Esophagus squamous epithelium (tissue), 5 donors: ENCODE measurements around the gene CTR9. TPM values are rescaled to one million over a fixed set of nuclear protein-coding genes. Genes with fewer than 3 reads are reported as not detected.

Experiments
- DNase-seq: peaks from one replicate; lab custom pipeline; 2025; lab: John Stamatoyannopoulos, UW
- H3K27ac ChIP-seq, 4 donors: fragments of 200-600 bp; sonication (generic); one replicate each; pipeline ENCODE4 v1.5.1; 2016 to 2019; ENCODE audit warnings: mild to moderate bottlenecking in 1 of 4
- H3K27me3 ChIP-seq, 4 donors: fragments of 200-600 bp; sonication (generic); 1 replicate in 3 of 4; 2 replicates in 1 of 4; pipeline versions ENCODE4 v1.5.1 to v1.6.0; 2017 to 2021; ENCODE audit warnings: antibody characterized with exemption in 1 of 4
- H3K36me3 ChIP-seq, 3 donors: fragments of 200-600 bp; sonication (generic); one replicate each; pipeline ENCODE4 v1.5.1; 2016 to 2019
- H3K4me1 ChIP-seq, 3 donors: fragments of 200-600 bp; sonication (generic); one replicate each; pipeline ENCODE4 v1.5.1; 2017 to 2019
- H3K4me3 ChIP-seq, 4 donors: fragments of 200-600 bp; sonication (generic); 1 replicate in 3 of 4; 2 replicates in 1 of 4; pipeline ENCODE4 v1.5.1; 2016 to 2019; ENCODE audit warnings: mild to moderate bottlenecking in 2 of 4, moderate library complexity in 1 of 4
- H3K9me3 ChIP-seq, 3 donors: fragments of 200-600 bp; sonication (generic); one replicate each; pipeline ENCODE4 v1.5.1; 2016 to 2019
- POLR2A ChIP-seq, 4 donors: fragments of 450-650 bp; IDR thresholded peaks; one replicate each; pipeline ENCODE4 v1.6.1; 2017; ENCODE audit warnings: antibody characterized with exemption in 4 of 4, mild to moderate bottlenecking in 4 of 4, moderate library complexity in 3 of 4
- WGBS, 2 donors: methylation state at CpG; one replicate each; pipeline ENCODE4 v1.1.5; 2018; 5-methylcytosine and 5-hydroxymethylcytosine counted together
- intact Hi-C: fragments of 100-400 bp; cut with DNase I; formaldehyde crosslinking; loops from one replicate; pipeline ENCODE4 v1.15.0; 2022
- total RNA-seq, 4 donors: library from RNA; depleted of rRNA; stranded (reverse); fragments of >200 nt; gene quantifications; one replicate each; pipeline ENCODE4 v1.1.0, GENCODE V29; 2016
- TF ChIP-seq, protein P1 (sequence below), 6 experiments: fragments of 450-650 bp in 4 of 6; fragments of 200-600 bp in 2 of 6; sonication (generic) in 2 of 6; IDR thresholded peaks; one replicate each; pipeline ENCODE4 v1.5.1; 2016 to 2019; ENCODE audit warnings: antibody characterized with exemption in 6 of 6, mild to moderate bottlenecking in 4 of 6, moderate library complexity in 4 of 6
- donor health status: DM: yes; HTN: yes; CAD: no.

Gene CTR9
- total RNA-seq, 4 donors from 2014 or later = 21.4 to 34.4 (median 27.0) TPM

DNA sequence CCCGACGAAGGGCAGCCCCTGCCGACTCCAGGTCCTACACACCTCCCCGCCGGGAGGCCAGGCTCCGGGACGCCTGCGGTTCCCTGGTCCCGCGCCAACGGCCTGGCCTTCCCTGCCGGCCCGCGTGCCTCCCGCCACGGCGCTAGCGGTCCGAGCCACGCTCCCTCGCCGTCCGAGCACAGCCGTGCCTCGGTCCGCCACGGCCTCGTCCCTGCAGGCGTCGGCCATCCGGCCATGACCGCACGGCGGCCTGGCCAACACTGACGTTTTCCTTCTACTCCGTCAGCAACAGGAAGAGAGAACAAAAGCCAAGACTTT is 57.1 kb downstream of the CTR9 start:
- intact Hi-C loops = loop anchor here (5.0 kb wide), 1 partner anchor 119 kb away; no protein-coding TSS in a partner anchor
- Histone ChIP-seq H3K36me3 (peaks cover 23 to 42% (median 31%) of the 10 kb centered on the region in 3 donors), H3K4me1 (peaks cover 12 to 50% (median 30%) of the 10 kb centered on the region in 3 donors), H3K27ac (peak overlapping the region; percentile 97 to 99 (median 99)), H3K4me3 (peak overlapping the region; percentile 86 to 95 (median 94)), H3K27me3 (no peaks in the 10 kb centered on the region), H3K9me3 (no peaks in the 10 kb centered on the region)
- 0% methylated on average over 1 of the region's 36 CpGs; no CpG with 5 or more reads in 1 of the 2 donors for WGBS, 2 donors
- TF ChIP-seq, protein P1, sequence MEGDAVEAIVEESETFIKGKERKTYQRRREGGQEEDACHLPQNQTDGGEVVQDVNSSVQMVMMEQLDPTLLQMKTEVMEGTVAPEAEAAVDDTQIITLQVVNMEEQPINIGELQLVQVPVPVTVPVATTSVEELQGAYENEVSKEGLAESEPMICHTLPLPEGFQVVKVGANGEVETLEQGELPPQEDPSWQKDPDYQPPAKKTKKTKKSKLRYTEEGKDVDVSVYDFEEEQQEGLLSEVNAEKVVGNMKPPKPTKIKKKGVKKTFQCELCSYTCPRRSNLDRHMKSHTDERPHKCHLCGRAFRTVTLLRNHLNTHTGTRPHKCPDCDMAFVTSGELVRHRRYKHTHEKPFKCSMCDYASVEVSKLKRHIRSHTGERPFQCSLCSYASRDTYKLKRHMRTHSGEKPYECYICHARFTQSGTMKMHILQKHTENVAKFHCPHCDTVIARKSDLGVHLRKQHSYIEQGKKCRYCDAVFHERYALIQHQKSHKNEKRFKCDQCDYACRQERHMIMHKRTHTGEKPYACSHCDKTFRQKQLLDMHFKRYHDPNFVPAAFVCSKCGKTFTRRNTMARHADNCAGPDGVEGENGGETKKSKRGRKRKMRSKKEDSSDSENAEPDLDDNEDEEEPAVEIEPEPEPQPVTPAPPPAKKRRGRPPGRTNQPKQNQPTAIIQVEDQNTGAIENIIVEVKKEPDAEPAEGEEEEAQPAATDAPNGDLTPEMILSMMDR (IDR thresholded peaks at IDR 0.05) = peak in 1 of 6 experiments; percentile 0
- no peak for TF ChIP-seq POLR2A (IDR thresholded peaks at IDR 0.05)
- DNase-seq = no peak

DNA sequence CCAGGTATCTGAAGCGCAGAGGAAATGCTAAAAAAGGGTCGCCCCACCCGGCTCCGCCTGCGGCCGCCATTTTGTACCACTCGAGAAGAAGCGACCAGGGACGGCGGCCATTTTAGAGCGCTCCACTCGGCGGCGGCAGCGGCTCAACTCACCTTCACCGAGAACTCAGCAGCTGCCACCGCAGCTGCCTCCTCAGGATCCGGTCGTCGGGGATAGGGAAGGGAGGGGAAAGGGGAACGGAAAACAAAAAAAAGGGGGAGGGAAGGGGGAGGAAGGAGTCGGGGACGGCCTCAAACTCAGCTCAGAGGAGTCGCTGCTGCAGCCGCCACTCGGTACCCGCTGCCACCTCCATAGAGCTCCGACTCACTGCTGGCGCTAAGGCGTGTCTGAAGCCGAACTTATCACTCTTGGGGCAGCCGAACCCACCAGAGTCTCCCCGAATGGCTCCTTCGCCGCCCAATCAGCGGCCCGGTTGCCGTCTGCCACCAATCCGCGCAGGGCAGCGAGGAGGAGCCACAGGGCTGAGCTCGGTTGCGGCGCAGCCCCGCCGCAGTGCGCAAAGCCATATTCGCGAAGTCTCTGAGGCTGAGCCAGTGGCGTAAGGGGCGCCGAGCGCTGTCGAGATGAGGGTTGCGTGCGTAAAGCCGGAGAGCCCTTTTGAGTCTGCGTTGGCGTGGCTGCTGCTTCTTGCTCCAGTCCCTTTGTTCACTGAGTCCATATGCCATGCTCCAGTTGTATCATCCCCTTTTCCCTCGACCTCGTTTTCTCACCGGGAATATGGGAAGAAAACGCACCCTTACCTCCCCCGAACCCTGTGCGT is 57.7 kb downstream of the CTR9 start, which contains the start of gene EIF4G2:
EIF4G2 (minus strand) TSS at position 374 of the 820 bp plus-strand sequence.
- Histone ChIP-seq H3K27me3 (no peaks in the 10 kb centered on the region), H3K36me3 (peaks cover 17 to 37% (median 26%) of the 10 kb centered on the region in 3 donors), H3K4me3 (peak within 1 kb of the TSS; percentile 86 to 95 (median 94)), H3K4me1 (peaks cover 12 to 44% (median 30%) of the 10 kb centered on the region in 3 donors), H3K9me3 (no peaks in the 10 kb centered on the region), H3K27ac (peak within 1 kb of the TSS; percentile 97 to 99 (median 99))
- TF ChIP-seq, protein P1 (IDR thresholded peaks at IDR 0.05) = peak in 2 of 6 experiments; percentile 2 to 32
- peak; percentile 76 to 100 (median 96) for TF ChIP-seq POLR2A (IDR thresholded peaks at IDR 0.05)
- intact Hi-C loops = loop anchor here (5.0 kb wide), 1 partner anchor 119 kb away; no protein-coding TSS in a partner anchor
- DNase-seq = peak; percentile 94
- 0% methylated on average over 24 to 31 of the region's 65 CpGs for WGBS, 2 donors

DNA sequence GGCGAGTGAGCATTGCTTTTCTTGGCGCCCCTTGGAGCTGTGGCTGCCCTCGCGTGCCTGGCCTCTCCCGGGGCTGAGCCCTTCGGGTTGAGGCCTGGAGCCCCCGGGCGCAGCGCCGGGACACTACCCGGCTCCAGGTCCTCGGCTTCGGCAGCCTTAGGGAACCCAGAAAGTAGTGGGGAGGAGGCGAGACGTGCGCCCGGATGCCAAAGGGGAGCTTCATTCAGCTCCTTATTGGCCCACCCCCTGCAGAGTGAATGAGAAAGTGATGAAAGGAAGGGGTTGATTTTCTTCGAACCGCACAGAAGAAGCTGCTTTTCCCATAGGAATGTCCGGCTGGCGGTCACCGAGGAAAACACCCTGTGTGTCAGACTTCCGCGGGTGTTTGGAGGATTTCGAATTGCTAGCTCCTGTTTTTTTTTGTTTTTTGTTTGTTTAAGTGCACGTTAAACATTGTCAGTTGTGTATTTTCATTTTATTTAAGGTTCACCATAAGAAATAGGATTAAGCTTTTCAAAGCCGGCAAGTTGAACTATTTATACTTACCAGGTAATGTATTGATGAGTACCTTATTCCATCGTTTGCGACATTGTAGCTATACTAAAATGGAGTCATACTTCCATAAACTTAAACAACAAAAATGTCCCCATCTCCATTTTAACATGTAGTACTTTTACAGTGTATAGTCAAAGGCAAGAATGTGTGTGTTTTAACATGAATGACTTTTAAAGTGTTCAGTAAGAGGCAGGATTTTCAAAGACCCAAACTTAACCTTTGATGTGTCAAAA is 58.5 kb downstream of the CTR9 start:
- Histone ChIP-seq H3K27me3 (no peaks in the 10 kb centered on the region), H3K36me3 (peaks cover 13 to 29% (median 19%) of the 10 kb centered on the region in 3 donors), H3K27ac (peak overlapping the region; percentile 97 to 99 (median 99)), H3K9me3 (no peaks in the 10 kb centered on the region), H3K4me3 (peak overlapping the region; percentile 86 to 95 (median 94)), H3K4me1 (peaks cover 12 to 36% (median 26%) of the 10 kb centered on the region in 3 donors)
- TF ChIP-seq POLR2A (IDR thresholded peaks at IDR 0.05) = no peak
- TF ChIP-seq, protein P1 (IDR thresholded peaks at IDR 0.05) = no peak
- intact Hi-C loops = loop anchor here (5.0 kb wide), 1 partner anchor 118 kb away; no protein-coding TSS in a partner anchor
- DNase-seq = no peak
- 3 to 7% methylated on average over 12 to 21 of the region's 29 CpGs for WGBS, 2 donors

DNA sequence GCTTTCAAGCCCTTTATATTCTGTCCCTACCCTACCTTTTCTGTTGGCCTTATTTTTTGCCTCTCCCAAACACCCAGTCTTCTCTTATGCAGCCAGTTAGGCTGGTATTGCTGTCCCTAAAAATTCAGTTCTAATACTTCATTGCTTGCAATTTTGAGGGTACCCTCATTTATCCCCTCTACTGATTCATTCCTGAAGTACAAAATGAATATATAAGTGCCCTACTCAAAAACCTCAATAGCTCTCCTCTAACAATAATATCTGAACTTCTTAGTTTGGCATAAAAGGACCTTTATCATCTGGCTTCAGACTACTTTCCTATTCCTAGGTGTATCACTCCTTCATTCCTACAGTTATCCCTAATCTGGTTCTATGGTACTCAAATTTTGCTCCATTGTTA is 62.9 kb downstream of the CTR9 start:
- H3K36me3 ChIP-seq = no peaks in the 10 kb centered on the region
- TF ChIP-seq POLR2A (IDR thresholded peaks at IDR 0.05) = no peak
- TF ChIP-seq, protein P1 (IDR thresholded peaks at IDR 0.05) = no peak

More for the DNA sequence above, 62.9 kb downstream of the CTR9 start:
- no peaks in the 10 kb centered on the region for H3K9me3 ChIP-seq
- H3K4me3 ChIP-seq = no peak overlapping the region
- H3K27me3 ChIP-seq = no peaks in the 10 kb centered on the region
- DNase-seq = no peak
- H3K27ac ChIP-seq = no peak overlapping the region
- intact Hi-C loops = no loop called here
- H3K4me1 ChIP-seq = peaks cover 0 to 9% (median 0%) of the 10 kb centered on the region in 3 donors
